PC-9 (cell line): ENCODE measurements around the gene SPEG. TPM values are rescaled to one million over a fixed set of nuclear protein-coding genes. Genes with fewer than 3 reads are reported as not detected.

Source experiments
- BruUV-seq: library from RNA; stranded (reverse); fragments of 400-500 nt; replicated peaks from 2 replicates; lab custom pipeline; 2021; lab: Mats Ljungman, UMichigan
- CTCF ChIA-PET: fragments of 300-600 bp; sonication (Branson Sonifier 250); formaldehyde crosslinking; loops from one replicate; lab custom pipeline; 2022; ENCODE audit warnings: antibody characterized with exemption; lab: Charles Lee
- POLR2A ChIA-PET: fragments of 300-600 bp; sonication (Branson Sonifier 250); formaldehyde crosslinking; loops from one replicate; lab custom pipeline; 2022; ENCODE audit warnings: antibody characterized with exemption; ENCODE audit not compliant: unreplicated experiment; lab: Charles Lee
- DNase-seq, 2 experiments: peaks; one replicate each; pipeline versions ENCODE4 v3.0.0 to v3.0.0-alpha.2; 2015 to 2022; ENCODE audit warnings: mixed read lengths in 1 of 2
- H2AFZ ChIP-seq: fragments of 200-600 bp; sonication (generic); 2 replicates; pipeline ENCODE4 v1.8.1; 2017; ENCODE audit warnings: antibody characterized with exemption
- H3F3A ChIP-seq: fragments of 200-600 bp; sonication (generic); 2 replicates; pipeline ENCODE4 v1.8.1; 2017; ENCODE audit warnings: antibody characterized with exemption, mild to moderate bottlenecking, low read depth; ENCODE audit not compliant: insufficient read depth
- H3K27ac ChIP-seq: fragments of 200-600 bp; sonication (generic); 2 replicates; pipeline ENCODE4 v1.6.1; 2016; ENCODE audit warnings: mixed run types
- H3K27me3 ChIP-seq: fragments of 200-600 bp; sonication (generic); 2 replicates; pipeline ENCODE4 v1.6.1; 2016; ENCODE audit warnings: low read depth, mixed run types; ENCODE audit not compliant: insufficient read depth
- H3K36me3 ChIP-seq: fragments of 200-600 bp; sonication (generic); 2 replicates; pipeline ENCODE4 v1.6.1; 2016; ENCODE audit warnings: low read depth, mixed run types
- H3K4me1 ChIP-seq: fragments of 200-600 bp; sonication (generic); replicated peaks from 2 replicates; pipeline ENCODE4 v1.6.1; 2016; ENCODE audit warnings: mixed run types; ENCODE audit not compliant: insufficient read depth
- H3K4me2 ChIP-seq: fragments of 200-600 bp; sonication (generic); 2 replicates; pipeline ENCODE4 v1.6.1; 2017; ENCODE audit warnings: mixed run types
- H3K4me3 ChIP-seq: fragments of 200-600 bp; sonication (generic); 2 replicates; pipeline ENCODE4 v1.6.1; 2016; ENCODE audit warnings: mixed run types
- H3K79me2 ChIP-seq: fragments of 200-600 bp; sonication (generic); 2 replicates; pipeline ENCODE4 v1.6.1; 2017; ENCODE audit warnings: low read depth, mixed run types
- H3K9me2 ChIP-seq: fragments of 200-600 bp; sonication (generic); 2 replicates; pipeline ENCODE4 v1.8.1; 2017; ENCODE audit warnings: mild to moderate bottlenecking; ENCODE audit not compliant: insufficient read depth
- H3K9me3 ChIP-seq: fragments of 200-600 bp; sonication (generic); 2 replicates; pipeline ENCODE4 v1.8.1; 2016; ENCODE audit warnings: low read depth; ENCODE audit not compliant: insufficient read depth
- H4K20me1 ChIP-seq: fragments of 200-600 bp; sonication (generic); 2 replicates; pipeline ENCODE4 v1.8.1; 2017; ENCODE audit not compliant: insufficient read depth
- EZH2 ChIP-seq: fragments of 200-600 bp; sonication (generic); IDR thresholded peaks from 2 replicates; pipeline ENCODE4 v1.8.0; 2017; ENCODE audit warnings: antibody characterized with exemption, low read depth
- intact Hi-C: fragments of 100-400 bp; cut with micrococcal nuclease; formaldehyde crosslinking; loops from one replicate; pipeline ENCODE4 v1.10.0; 2022; ENCODE audit not compliant: unreplicated experiment
- total RNA-seq: library from RNA; stranded (reverse); gene quantifications from 2 replicates; pipeline ENCODE4 v1.2.3, GENCODE V29; 2021
- TF ChIP-seq, protein P1 (sequence below): fragments of 200-600 bp; sonication (generic); conservative IDR thresholded peaks from 2 replicates; pipeline ENCODE4 v1.6.1; 2017; ENCODE audit warnings: mixed run types, antibody characterized with exemption, mild to moderate bottlenecking, moderate library complexity

SPEG gene
- total RNA-seq, 1 experiment from 2014 or later, result 46.8 TPM

GRCh38 chr2:219459460-219460311, 25.0 kb downstream of the SPEG start:
- Histone ChIP-seq H3K79me2 (no peaks in the 10 kb centered on the region), H3K4me3 (no peak overlapping the region), H3K9me3 (no peaks in the 10 kb centered on the region), H4K20me1 (no peaks in the 10 kb centered on the region), H2AFZ (no peak overlapping the region), H3K27ac (no peak overlapping the region), H3K4me2 (no peak overlapping the region), H3K4me1 (peaks cover 27% of the 10 kb centered on the region), H3K9me2 (no peaks in the 10 kb centered on the region), H3K36me3 (no peaks in the 10 kb centered on the region), H3F3A (peaks cover 22% of the 10 kb centered on the region), H3K27me3 (no peaks in the 10 kb centered on the region)
- DNase-seq, result peak in 1 of 2 experiments; percentile 50
- TF ChIP-seq, protein P1, sequence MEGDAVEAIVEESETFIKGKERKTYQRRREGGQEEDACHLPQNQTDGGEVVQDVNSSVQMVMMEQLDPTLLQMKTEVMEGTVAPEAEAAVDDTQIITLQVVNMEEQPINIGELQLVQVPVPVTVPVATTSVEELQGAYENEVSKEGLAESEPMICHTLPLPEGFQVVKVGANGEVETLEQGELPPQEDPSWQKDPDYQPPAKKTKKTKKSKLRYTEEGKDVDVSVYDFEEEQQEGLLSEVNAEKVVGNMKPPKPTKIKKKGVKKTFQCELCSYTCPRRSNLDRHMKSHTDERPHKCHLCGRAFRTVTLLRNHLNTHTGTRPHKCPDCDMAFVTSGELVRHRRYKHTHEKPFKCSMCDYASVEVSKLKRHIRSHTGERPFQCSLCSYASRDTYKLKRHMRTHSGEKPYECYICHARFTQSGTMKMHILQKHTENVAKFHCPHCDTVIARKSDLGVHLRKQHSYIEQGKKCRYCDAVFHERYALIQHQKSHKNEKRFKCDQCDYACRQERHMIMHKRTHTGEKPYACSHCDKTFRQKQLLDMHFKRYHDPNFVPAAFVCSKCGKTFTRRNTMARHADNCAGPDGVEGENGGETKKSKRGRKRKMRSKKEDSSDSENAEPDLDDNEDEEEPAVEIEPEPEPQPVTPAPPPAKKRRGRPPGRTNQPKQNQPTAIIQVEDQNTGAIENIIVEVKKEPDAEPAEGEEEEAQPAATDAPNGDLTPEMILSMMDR, result peak; percentile 91
- no peak for TF ChIP-seq EZH2
- ChIA-PET POLR2A (no interaction called here), CTCF (interaction anchor here (1.2 kb wide), 1 partner anchor 70 kb away, joined by 13 read pairs; no protein-coding TSS in a partner anchor)
- intact Hi-C loops, result loop anchor here (5.0 kb wide), 3 partner anchors 38 to 63 kb away; partner anchors contain the start of gene GMPPA
- no TSS peak for BruUV-seq

DNA sequence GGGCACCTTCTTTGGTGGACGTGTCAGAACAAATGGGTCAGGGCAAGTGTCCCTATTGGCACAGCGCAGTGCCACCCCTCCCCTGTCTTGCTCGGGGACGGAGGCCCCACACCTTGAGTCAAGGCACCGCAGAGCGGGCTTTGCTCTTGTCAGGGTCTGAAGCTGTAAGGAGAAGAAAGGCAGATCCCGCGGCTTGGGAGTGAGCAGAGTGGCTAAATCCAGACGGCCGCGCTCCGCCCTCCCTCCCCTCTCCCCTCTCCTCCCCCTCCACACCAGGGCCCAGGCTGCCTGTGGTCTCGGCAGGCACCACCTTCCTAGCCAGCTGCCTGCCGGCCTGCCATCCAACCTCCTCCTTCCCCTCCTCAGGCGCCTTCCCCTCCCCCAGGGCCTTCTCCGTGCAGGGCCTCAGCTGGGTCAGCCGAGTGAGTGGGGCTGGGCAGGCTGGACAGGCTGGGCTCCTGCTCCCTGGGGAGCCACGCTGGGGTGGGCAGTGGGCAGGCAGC, 25.8 kb downstream of the SPEG start:
- intact Hi-C loops, result no loop called here
- H3K79me2 ChIP-seq, result no peaks in the 10 kb centered on the region
- H3F3A ChIP-seq, result peaks cover 21% of the 10 kb centered on the region
- H3K27me3 ChIP-seq, result no peaks in the 10 kb centered on the region
- no peak overlapping the region for H2AFZ ChIP-seq
- H3K9me3 ChIP-seq, result no peaks in the 10 kb centered on the region
- no peaks in the 10 kb centered on the region for H3K36me3 ChIP-seq
- no peak for DNase-seq
- ChIA-PET CTCF (no interaction called here), POLR2A (interaction anchor here (0.5 kb wide), 1 partner anchor 49 kb away, joined by 8 read pairs; no protein-coding TSS in a partner anchor)
- no peak overlapping the region for H3K27ac ChIP-seq
- peaks cover 21% of the 10 kb centered on the region for H3K4me1 ChIP-seq
- no peak for TF ChIP-seq EZH2
- TF ChIP-seq, protein P1, result no peak
- no peaks in the 10 kb centered on the region for H3K9me2 ChIP-seq
- no peaks in the 10 kb centered on the region for H4K20me1 ChIP-seq
- no peak overlapping the region for H3K4me3 ChIP-seq
- H3K4me2 ChIP-seq, result no peak overlapping the region
- no TSS peak for BruUV-seq

DNA sequence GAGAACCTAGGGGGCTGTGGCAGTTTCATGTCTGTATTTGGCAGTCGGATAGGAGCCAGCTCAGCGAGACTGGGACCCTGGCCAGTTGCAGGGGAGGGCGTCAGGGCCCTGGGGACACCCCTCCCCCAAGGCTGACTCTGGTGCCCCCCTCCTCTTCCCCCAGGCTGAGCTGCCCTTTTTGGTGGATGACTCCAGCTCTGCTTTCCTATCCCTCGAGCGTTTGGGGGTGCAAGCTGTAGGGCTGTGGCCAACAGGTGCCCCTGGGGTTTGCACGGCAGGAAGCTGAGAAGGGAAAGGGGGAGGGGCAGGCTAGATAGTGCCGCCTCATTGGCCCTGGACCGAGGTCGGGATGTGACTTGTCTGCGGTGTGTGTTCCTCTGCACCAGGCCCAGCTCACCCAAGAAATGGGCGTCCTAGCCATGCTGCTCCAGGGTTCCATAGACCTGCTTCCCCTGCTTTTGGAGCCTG, 26.4 kb downstream of the SPEG start:
- Histone ChIP-seq H3K4me2 (no peak overlapping the region), H3K79me2 (no peaks in the 10 kb centered on the region), H3K4me1 (peaks cover 21% of the 10 kb centered on the region), H4K20me1 (no peaks in the 10 kb centered on the region), H2AFZ (no peak overlapping the region), H3F3A (peaks cover 21% of the 10 kb centered on the region), H3K9me3 (no peaks in the 10 kb centered on the region), H3K9me2 (no peaks in the 10 kb centered on the region), H3K27ac (no peak overlapping the region), H3K4me3 (no peak overlapping the region), H3K27me3 (no peaks in the 10 kb centered on the region), H3K36me3 (no peaks in the 10 kb centered on the region)
- BruUV-seq, result no TSS peak
- DNase-seq, result no peak
- ChIA-PET POLR2A (interaction anchor here (0.5 kb wide), 1 partner anchor 49 kb away, joined by 8 read pairs; no protein-coding TSS in a partner anchor), CTCF (no interaction called here)
- TF ChIP-seq EZH2, result no peak
- TF ChIP-seq, protein P1, result no peak
- intact Hi-C loops, result no loop called here
